ENCODE data around the gene NEK1. TPM values are rescaled to one million over a fixed set of nuclear protein-coding genes. Genes with fewer than 3 reads are reported as not detected.
A peak's percentile ranks its signal among the peaks of the same experiment; 100 is the strongest.

Gene NEK1
- total and polyA plus RNA-seq, 2 of the 13 experiments (the other 11 are each of a cell fraction or from before 2014, with no cell fraction given), result 2.9 to 5.4 TPM

- Histone ChIP-seq H4K20me1 (ENCODE audit: insufficient read depth, low read length) (no peaks in the 10 kb centered on the region; the same call in 1 of the 2 replicates), H3K4me1 (ENCODE audit: insufficient read depth, low read length) (peaks cover 41% of the 10 kb centered on the region), H2AFZ (ENCODE audit: low read length) (no peak overlapping the region), H3K9me3 (ENCODE audit: low read length) (no peaks in the 10 kb centered on the region), H3K27me3 (ENCODE audit: control insufficient read depth in 1 of 2, insufficient read depth in 2 of 2, low read length in 2 of 2) (no peaks in the 10 kb centered on the region), H3K36me3 (replicated peaks in 1 of 2; ENCODE audit: control insufficient read depth in 1 of 2, insufficient read depth in 2 of 2, low read length in 2 of 2) (no peaks in the 10 kb centered on the region), H3K9ac (ENCODE audit: insufficient read depth, low read depth, low read length) (peak overlapping the region; percentile 96), H3K4me2 (ENCODE audit: low read depth, low read length) (peak overlapping the region; percentile 85), H3K27ac (ENCODE audit: extremely low read length, insufficient read depth, low read length) (peak overlapping the region; percentile 86), H3K79me2 (ENCODE audit: insufficient read depth, low read length) (peaks cover 54% of the 10 kb centered on the region), H3K4me3 (replicated peaks in 1 of 3; ENCODE audit: insufficient read depth in 1 of 3, low read depth in 2 of 3, low read length in 3 of 3) (peak overlapping the region; percentile 79 to 84 (median 80))
- peak; percentile 57 for DNase-seq (ENCODE audit: low spot score)
- intact Hi-C loops (cut with micrococcal nuclease; ENCODE audit: unreplicated experiment), result loop anchor here (2.0 kb wide), 2 partner anchors 39 to 47 kb away; no protein-coding TSS in a partner anchor
- no peak for FAIRE-seq
- under 1% methylated on average over 6 of the region's 6 CpGs for WGBS (ENCODE audit: low lambda C conversion rate)
- ChIA-PET POLR2A (no interaction called here), CTCF (ENCODE audit: low intra/inter-chr PET ratio, low total read pairs) (no interaction called here)
- no TSS peak for BruUV-seq (replicated peaks)
- ATAC-seq, result no peak
- in situ Hi-C loops (cut with HindIII; ENCODE audit: extremely low pct_ligation_motif_present, low pct_unique_long_range_greater_than_20kb), result loop anchor here (5.0 to 25.0 kb wide), 2 partner anchors 40 to 465 kb away; partner anchors contain the start of gene AADAT
- TF ChIP-seq RXRB (CRISPR knock-in tag; IDR thresholded peaks at IDR 0.05; ENCODE audit: borderline replicate concordance) (0 out of 2 replicates have a peak, but pooled peaks have one; percentile 6), TBX3 (IDR thresholded peaks at IDR 0.05; ENCODE audit: borderline replicate concordance) (0 out of 2 replicates have a peak, but pooled peaks have one; percentile 27), CREM (IDR thresholded peaks at IDR 0.05) (0 out of 2 replicates have a peak, but pooled peaks have one; percentile 18), CREM (CRISPR knock-in tag; IDR thresholded peaks at IDR 0.05) (no peak), MIXL1 (CRISPR knock-in tag; IDR thresholded peaks at IDR 0.05) (0 out of 2 replicates have a peak, but pooled peaks have one; percentile 3), ATF7 (IDR thresholded peaks at IDR 0.05) (no peak), ATF7 (CRISPR knock-in tag; IDR thresholded peaks at IDR 0.05) (no peak), WIZ (CRISPR knock-in tag; IDR thresholded peaks at IDR 0.05) (no peak), ZNF503 (CRISPR knock-in tag; IDR thresholded peaks at IDR 0.05) (peak; percentile 35; the same call in 1 of the 2 replicates), NCOA2 (CRISPR knock-in tag; IDR thresholded peaks at IDR 0.05) (0 out of 2 replicates have a peak, but pooled peaks have one; percentile 20), LCORL (IDR thresholded peaks at IDR 0.05) (no peak), LCORL (CRISPR knock-in tag; IDR thresholded peaks at IDR 0.05) (no peak), ZNF431 (CRISPR knock-in tag; IDR thresholded peaks at IDR 0.05; ENCODE audit: borderline replicate concordance, low read depth) (no peak)
- TF ChIP-seq, protein P1, sequence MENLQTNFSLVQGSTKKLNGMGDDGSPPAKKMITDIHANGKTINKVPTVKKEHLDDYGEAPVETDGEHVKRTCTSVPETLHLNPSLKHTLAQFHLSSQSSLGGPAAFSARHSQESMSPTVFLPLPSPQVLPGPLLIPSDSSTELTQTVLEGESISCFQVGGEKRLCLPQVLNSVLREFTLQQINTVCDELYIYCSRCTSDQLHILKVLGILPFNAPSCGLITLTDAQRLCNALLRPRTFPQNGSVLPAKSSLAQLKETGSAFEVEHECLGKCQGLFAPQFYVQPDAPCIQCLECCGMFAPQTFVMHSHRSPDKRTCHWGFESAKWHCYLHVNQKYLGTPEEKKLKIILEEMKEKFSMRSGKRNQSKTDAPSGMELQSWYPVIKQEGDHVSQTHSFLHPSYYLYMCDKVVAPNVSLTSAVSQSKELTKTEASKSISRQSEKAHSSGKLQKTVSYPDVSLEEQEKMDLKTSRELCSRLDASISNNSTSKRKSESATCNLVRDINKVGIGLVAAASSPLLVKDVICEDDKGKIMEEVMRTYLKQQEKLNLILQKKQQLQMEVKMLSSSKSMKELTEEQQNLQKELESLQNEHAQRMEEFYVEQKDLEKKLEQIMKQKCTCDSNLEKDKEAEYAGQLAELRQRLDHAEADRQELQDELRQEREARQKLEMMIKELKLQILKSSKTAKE (CRISPR knock-in tag; IDR thresholded peaks at IDR 0.05; ENCODE audit: borderline replicate concordance), result no peak
- TF ChIP-seq, protein P2, sequence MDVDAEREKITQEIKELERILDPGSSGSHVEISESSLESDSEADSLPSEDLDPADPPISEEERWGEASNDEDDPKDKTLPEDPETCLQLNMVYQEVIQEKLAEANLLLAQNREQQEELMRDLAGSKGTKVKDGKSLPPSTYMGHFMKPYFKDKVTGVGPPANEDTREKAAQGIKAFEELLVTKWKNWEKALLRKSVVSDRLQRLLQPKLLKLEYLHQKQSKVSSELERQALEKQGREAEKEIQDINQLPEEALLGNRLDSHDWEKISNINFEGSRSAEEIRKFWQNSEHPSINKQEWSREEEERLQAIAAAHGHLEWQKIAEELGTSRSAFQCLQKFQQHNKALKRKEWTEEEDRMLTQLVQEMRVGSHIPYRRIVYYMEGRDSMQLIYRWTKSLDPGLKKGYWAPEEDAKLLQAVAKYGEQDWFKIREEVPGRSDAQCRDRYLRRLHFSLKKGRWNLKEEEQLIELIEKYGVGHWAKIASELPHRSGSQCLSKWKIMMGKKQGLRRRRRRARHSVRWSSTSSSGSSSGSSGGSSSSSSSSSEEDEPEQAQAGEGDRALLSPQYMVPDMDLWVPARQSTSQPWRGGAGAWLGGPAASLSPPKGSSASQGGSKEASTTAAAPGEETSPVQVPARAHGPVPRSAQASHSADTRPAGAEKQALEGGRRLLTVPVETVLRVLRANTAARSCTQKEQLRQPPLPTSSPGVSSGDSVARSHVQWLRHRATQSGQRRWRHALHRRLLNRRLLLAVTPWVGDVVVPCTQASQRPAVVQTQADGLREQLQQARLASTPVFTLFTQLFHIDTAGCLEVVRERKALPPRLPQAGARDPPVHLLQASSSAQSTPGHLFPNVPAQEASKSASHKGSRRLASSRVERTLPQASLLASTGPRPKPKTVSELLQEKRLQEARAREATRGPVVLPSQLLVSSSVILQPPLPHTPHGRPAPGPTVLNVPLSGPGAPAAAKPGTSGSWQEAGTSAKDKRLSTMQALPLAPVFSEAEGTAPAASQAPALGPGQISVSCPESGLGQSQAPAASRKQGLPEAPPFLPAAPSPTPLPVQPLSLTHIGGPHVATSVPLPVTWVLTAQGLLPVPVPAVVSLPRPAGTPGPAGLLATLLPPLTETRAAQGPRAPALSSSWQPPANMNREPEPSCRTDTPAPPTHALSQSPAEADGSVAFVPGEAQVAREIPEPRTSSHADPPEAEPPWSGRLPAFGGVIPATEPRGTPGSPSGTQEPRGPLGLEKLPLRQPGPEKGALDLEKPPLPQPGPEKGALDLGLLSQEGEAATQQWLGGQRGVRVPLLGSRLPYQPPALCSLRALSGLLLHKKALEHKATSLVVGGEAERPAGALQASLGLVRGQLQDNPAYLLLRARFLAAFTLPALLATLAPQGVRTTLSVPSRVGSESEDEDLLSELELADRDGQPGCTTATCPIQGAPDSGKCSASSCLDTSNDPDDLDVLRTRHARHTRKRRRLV (CRISPR knock-in tag; IDR thresholded peaks at IDR 0.05), result no peak
These were observed 9.5 kb upstream of the NEK1 start for GRCh38 chr4:169621731-169622492.

Data from HepG2 (cell line).